IMR-90 (cell line): Measurements from ENCODE around the gene RPL31.

ENCODE experiments used
- BHLHE40 ChIP-seq: fragments of 150-350 bp; IDR thresholded peaks from 2 replicates; pipeline ENCODE4 v1.6.1; 2016; ENCODE audit warnings: mild to moderate bottlenecking, low read depth, low read length
- CEBPB ChIP-seq: IDR thresholded peaks from 2 replicates; pipeline ENCODE4 v1.6.1; 2012; ENCODE audit warnings: low read depth, low read length, improper control_type of control experiment
- CTCF ChIP-seq: conservative IDR thresholded peaks from 2 replicates; pipeline ENCODE4 v1.5.1; 2012; ENCODE audit warnings: mild to moderate bottlenecking, low read depth, low read length, improper control_type of control experiment
- FOS ChIP-seq: fragments of 150-350 bp; IDR thresholded peaks from 2 replicates; pipeline ENCODE4 v1.6.1; 2016; ENCODE audit warnings: low read depth, low read length
- MAFK ChIP-seq: IDR thresholded peaks from 2 replicates; pipeline ENCODE4 v1.6.1; 2012; ENCODE audit warnings: low read depth, low read length, improper control_type of control experiment
- MAZ ChIP-seq: IDR thresholded peaks from 2 replicates; pipeline ENCODE4 v1.6.1; 2012; ENCODE audit warnings: low read depth, mild to moderate bottlenecking, low read length, improper control_type of control experiment, moderate library complexity, borderline replicate concordance
- POLR2A ChIP-seq: IDR thresholded peaks from 2 replicates; pipeline ENCODE4 v1.6.1; 2012; ENCODE audit warnings: mild to moderate bottlenecking, low read depth, low read length
- RCOR1 ChIP-seq: IDR thresholded peaks from 2 replicates; pipeline ENCODE4 v1.6.1; 2012; ENCODE audit warnings: mild to moderate bottlenecking, low read length, improper control_type of control experiment; ENCODE audit not compliant: insufficient replicate concordance
- RFX5 ChIP-seq: IDR thresholded peaks from 2 replicates; pipeline ENCODE4 v1.8.0; 2012; ENCODE audit warnings: low read depth, mild to moderate bottlenecking, low read length, moderate library complexity
- USF2 ChIP-seq: fragments of 150-350 bp; IDR thresholded peaks from 2 replicates; pipeline ENCODE4 v1.6.1; 2017; ENCODE audit warnings: mild to moderate bottlenecking, antibody characterized with exemption, low read length, low read depth

GRCh38 chr2:101052147-101052546 lies 50.1 kb downstream of the RPL31 start:
- TF ChIP-seq CTCF = no peak
- TF ChIP-seq FOS = no peak
- no peak for TF ChIP-seq POLR2A
- no peak for TF ChIP-seq RFX5
- no peak for TF ChIP-seq CEBPB
- no peak for TF ChIP-seq RCOR1
- TF ChIP-seq BHLHE40 = no peak
- TF ChIP-seq USF2 = no peak
- TF ChIP-seq MAZ = no peak
- TF ChIP-seq MAFK = no peak
